M059J (cell line): Measurements from ENCODE around the gene CHST8. TPM values are rescaled to one million over a fixed set of nuclear protein-coding genes. Genes with fewer than 3 reads are reported as not detected.
A peak's percentile ranks its signal among the peaks of the same experiment; 100 is the strongest.

Experiments
- DNase-seq: peaks from one replicate; pipeline ENCODE4 v3.0.0-alpha.2; 2012; ENCODE audit warnings: low read depth
- total RNA-seq: library from RNA; depleted of rRNA; stranded (reverse); fragments of >200 nt; shearing (Covaris generic); gene quantifications from 2 replicates; pipeline ENCODE4 v1.2.3, GENCODE V29; 2014

Gene CHST8
- total RNA-seq, 1 experiment from 2014 or later, result not detected

GRCh38 chr19:33794683-33795369 lies 173.1 kb downstream of the CHST8 start:
- DNase-seq, result no peak

GRCh38 chr19:33795370-33796163 lies 173.8 kb downstream of the CHST8 start:
- peak; percentile 90 for DNase-seq

DNA sequence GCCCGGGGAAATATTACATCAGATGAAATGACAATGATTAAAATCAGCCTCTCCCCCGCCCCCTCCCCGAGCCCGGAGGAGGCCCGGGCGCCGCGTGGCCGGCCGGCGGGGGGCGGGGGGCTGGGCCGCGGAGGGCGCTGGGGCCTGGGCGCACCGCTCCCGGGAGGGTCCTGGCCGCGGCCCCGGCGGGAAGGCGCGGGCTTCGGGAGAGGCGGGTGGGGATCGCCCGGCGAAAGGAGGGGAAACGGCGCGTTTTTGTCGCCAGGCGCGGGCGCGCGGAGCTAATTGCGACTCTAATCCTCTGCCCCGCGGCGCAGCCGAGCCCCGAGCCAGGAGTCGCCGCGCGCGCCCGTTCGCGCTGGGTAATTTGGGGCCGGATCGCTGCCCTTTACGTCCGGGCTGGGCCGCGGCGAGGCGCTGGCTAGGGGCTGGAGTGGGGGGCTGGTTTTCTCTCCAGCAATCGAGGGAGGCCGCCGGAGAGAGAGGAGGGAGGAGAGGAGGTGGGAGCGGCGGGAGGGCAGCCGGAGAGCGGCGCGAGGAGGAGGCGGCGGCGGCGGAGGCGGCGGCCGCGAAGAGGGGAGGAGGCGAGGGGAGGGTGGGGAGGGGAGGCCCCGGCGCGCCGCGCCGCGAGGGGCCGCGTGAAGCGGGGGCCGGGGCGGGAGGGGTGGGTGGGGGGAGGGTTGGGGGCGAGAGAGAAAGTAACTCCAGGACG lies 174.6 kb downstream of the CHST8 start, which contains the start of gene KCTD15:
Gene KCTD15, plus strand, starts transcription at position 707 of the 712 bp plus-strand sequence. CDS start 3,585 bp downstream, outside the sequence.
- peak; percentile 57 for DNase-seq

- no peak for DNase-seq
Observed at GRCh38 chr19:33797802-33798671, 176.3 kb downstream of the CHST8 start.

DNA sequence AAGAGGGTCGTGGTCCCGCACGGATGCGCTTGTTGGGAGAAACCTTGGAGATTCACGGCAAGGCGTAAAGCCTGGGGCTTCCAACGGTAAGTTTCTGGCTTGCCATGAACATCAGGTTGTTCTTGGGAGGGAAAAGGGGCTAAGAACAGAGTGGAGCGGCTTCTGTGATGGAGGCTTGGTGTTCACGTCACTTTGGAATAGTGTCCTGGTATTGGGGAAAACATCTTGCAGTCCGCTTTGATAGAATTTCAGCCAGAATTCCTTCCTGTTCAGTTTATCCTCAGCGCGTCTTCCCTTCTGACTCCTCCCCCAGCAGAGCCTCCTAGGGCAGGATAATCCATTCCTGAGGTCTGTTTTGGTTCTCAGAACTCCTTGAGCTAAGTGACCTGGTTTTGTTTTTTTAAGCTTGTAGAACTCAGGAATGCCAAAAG lies 176.9 kb downstream of the CHST8 start:
- DNase-seq, result no peak

DNA sequence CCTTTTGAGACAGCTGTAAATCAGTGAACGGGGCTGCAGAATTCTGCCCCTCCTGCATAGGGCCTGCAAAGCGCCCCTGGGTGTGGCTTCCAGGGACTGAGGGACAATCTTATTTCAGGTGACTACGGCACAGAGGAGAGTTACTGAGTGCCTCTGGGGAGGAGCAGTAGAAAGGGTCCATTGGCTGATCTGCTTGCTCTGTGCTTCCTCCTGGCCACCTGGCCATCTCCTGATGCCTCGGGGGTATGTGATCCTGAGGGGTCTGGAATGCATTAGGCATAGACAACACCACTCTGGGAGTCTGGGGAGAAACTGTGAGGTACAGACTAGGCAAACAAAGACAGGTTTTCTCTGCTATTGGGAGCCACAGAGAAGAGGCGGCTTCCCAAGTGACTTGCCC lies 177.7 kb downstream of the CHST8 start:
- no peak for DNase-seq

DNA sequence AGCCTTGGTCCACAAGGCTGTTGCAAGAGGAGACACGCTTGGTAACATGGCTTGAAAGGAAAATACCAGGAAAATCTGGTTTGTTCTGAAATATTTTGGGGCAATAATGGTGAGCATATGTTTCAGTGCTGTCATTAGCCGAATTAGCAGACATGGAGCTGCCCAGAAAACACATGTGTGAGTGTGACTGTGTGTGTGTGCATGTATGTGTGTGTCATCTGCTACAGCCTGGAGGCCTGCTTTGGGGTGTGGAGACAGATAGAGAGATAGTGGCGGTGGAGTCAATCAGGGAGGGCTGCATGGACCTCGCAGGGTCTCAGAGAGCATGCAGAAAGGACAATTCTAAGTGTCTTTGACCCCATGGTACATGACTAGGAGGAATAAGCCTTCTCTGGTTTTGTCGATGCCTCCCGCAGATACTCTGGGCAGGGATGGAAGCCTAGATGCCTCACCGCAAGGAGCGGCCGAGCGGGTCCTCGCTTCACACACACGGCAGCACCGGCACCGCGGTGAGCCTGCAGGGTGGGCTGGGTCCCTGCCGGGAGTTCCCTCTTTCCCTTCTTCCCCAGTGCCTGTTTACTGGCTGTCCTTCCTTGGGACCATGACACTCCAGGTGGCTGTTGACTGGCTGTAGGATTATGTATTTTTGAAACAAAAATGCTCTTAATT lies 178.4 kb downstream of the CHST8 start:
- no peak for DNase-seq

DNA sequence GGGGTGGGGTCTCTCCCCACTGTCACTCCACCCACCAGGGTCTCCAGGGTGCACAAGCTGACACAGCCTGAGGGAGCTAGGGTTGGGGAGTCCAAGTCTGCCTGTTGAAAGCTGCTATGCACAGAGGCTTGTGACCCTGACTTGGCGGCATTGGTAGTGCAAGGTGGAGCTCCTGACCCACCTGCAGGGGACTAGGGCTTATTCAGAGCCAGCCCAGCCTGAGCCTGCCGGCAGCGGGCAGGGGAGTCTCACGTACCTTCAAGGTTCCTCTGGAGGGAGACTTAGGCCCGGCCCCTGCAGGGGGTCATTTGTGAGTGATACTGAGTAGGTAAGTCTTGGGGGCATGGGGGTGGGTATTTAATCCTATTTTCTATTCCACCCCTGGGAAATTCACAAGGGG lies 179.7 kb downstream of the CHST8 start:
- no peak for DNase-seq

DNA sequence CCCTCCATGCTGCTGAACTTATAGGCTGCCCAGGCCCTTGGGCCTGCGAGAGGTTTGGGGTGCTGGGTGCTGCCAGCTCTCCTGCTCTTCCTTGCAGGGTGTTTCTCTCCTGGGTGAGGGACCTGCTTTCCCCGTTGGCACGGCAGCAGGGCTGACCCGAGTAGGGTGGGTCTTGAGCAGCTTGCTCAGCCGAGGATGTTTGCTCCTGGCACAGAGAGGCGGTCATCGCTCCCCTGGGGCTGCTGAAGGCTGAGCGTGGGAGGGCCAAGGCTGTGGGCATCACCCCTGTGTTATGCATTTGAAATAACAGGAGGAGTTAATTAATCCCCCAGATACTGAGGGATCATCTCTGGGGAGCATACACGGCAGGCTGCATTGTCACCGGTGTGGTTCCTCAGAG lies 180.2 kb downstream of the CHST8 start:
- no peak for DNase-seq

GRCh38 chr19:33802801-33803200 lies 181.0 kb downstream of the CHST8 start:
- no peak for DNase-seq

GRCh38 chr19:33803383-33803782 lies 181.6 kb downstream of the CHST8 start:
- no peak for DNase-seq

DNA sequence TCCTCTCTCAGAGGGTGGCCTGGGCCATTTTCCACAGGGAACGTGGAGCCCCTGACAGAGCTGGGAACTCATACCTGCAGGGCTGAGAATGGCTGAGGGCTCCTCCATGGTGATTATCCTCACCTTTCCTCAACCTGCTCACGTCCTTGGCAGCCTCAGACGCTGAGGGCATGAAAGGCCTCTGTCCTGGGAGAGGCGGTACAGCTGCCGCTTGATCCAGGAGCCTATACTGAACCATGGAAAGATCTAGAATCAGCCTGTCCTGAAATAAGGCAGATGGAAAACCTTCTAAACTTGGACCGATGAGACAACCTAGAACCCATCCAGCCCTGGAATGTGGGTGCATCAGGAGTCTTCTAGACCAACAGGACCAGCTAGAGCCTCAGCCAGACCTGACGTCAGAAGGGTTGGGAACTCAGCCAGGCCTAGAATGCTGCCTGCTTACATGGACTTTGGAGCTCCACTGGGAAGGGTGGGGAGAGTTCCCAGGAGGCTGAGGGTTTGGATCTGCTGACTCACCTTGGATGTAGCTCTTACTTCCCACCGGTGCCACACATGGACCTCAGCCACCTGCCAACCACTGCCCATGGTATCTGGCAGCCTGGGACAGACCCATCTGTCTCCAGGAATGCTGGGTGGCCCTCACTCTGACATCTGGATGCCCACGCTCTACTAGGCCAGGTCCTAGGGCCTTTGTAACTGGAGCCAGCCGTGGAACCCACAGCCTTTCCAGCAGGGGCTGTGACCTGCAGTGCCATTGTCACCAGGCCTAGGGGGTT lies 182.5 kb downstream of the CHST8 start:
- DNase-seq, result peak; percentile 50

DNA sequence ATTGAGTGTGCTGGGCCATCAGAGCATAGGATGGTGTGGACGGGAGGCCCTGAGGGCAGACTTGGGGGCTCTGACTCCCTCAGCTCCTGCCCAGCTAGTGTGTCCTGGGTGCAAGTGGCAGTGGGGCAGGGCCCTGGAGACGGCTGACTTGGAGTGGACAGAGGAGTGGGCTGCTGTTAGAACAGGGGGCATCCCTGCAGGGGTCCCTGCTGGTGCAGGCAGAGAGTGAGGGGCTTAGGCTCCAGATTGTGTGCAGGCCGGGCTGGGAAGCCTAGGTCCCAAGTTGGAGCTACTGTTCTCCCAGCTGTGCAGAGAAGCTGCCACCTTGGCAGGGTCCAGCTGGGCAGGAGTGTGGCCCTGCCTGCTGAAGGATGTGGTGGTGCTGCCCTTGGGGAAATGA lies 183.6 kb downstream of the CHST8 start:
- DNase-seq, result no peak

- no peak for DNase-seq
Observed at GRCh38 chr19:33805840-33806433, 184.2 kb downstream of the CHST8 start.

DNA sequence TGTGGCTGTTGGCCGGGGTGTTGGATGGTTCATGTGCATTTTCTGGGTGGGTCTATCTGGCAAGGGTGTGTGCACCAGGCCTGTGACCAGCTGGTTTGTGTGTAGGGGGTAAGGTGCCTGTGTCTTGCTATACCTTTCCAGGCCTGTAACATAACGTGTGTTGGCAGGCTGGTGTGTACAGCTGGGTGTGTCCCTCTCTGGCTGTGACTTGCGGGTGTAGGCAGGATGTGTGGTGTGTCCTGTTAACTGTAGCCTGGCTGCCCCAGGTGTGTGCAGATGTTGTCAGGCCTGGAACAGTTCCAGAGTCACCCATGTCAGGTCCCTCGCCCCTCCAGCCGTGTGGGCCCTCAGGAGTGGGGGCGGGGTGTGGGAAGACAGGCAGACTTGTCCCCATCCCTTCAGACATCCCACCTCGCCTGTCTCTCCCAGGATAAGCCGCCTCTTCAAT lies 184.7 kb downstream of the CHST8 start:
- DNase-seq, result no peak

GRCh38 chr19:33808399-33808798 lies 186.6 kb downstream of the CHST8 start:
- DNase-seq, result no peak

DNA sequence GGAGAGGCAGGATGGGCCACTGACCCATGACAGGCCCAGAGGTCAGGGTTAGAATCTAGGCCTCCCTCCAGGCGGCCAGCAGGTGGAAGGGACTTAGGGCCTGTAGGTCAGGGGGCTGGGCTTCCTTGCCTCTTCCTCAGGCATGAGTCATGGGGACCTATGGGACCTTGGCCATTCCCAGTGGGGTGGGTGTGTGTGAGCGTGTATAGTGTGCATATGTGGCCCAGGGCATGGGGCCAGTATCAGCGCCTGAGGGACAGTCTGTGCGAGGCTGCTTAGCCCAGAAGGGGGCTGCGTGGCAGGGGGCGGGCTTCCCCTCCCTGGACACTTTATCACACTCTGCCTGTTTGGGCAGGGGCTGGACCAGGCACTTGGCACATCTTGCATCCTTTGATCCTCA lies 188.2 kb downstream of the CHST8 start:
- DNase-seq, result no peak

- no peak for DNase-seq
Observed at GRCh38 chr19:33810821-33811220, 189.1 kb downstream of the CHST8 start.

- no peak for DNase-seq
Observed at GRCh38 chr19:33811246-33811645, 189.5 kb downstream of the CHST8 start.
